H9 (cell line): ENCODE measurements around the gene ALDH1L1. TPM values are rescaled to one million over a fixed set of nuclear protein-coding genes. Genes with fewer than 3 reads are reported as not detected.

Experiments used
- DNase-seq: peaks from one replicate; pipeline ENCODE4 v3.0.0-alpha.2; 2017
- H2AFZ ChIP-seq: one replicate; pipeline ENCODE4 v1.6.1; 2013; ENCODE audit warnings: mild to moderate bottlenecking, low read length, control low read depth, moderate library complexity
- H2AK5ac ChIP-seq: 2 replicates; pipeline ENCODE4 v1.6.1; 2013; ENCODE audit warnings: low read length, control low read depth, mixed read lengths; ENCODE audit not compliant: insufficient read length
- H2BK120ac ChIP-seq: one replicate; pipeline ENCODE4 v1.6.1; 2013; ENCODE audit warnings: low read depth, mild to moderate bottlenecking, low read length, control low read depth, inconsistent platforms; ENCODE audit not compliant: poor library complexity, severe bottlenecking
- H2BK12ac ChIP-seq: 2 replicates; pipeline ENCODE4 v1.6.1; 2013; ENCODE audit warnings: low read length, control low read depth, mixed read lengths, low read depth; ENCODE audit not compliant: insufficient read length
- H2BK15ac ChIP-seq: 2 replicates; pipeline ENCODE4 v1.6.1; 2013; ENCODE audit warnings: low read depth, low read length, control low read depth
- H2BK20ac ChIP-seq: one replicate; pipeline ENCODE4 v1.6.1; 2013; ENCODE audit warnings: low read depth, mild to moderate bottlenecking, low read length, control low read depth, inconsistent platforms; ENCODE audit not compliant: poor library complexity, severe bottlenecking
- H2BK5ac ChIP-seq: 2 replicates; pipeline ENCODE4 v1.6.1; 2013; ENCODE audit warnings: low read length, control low read depth, mixed read lengths; ENCODE audit not compliant: insufficient read length
- H3K14ac ChIP-seq: 2 replicates; pipeline ENCODE4 v1.6.1; 2013; ENCODE audit warnings: low read length, control low read depth; ENCODE audit not compliant: insufficient read depth
- H3K18ac ChIP-seq: 2 replicates; pipeline ENCODE4 v1.6.1; 2013; ENCODE audit warnings: low read depth, mild to moderate bottlenecking, mixed read lengths, low read length, control low read depth; ENCODE audit not compliant: insufficient read length
- H3K23ac ChIP-seq: 2 replicates; pipeline ENCODE4 v1.6.1; 2013; ENCODE audit warnings: low read length, control low read depth, mixed read lengths, low read depth; ENCODE audit not compliant: insufficient read length
- H3K23me2 ChIP-seq: 2 replicates; pipeline ENCODE4 v1.6.1; 2013; ENCODE audit warnings: low read depth, mild to moderate bottlenecking, mixed read lengths, low read length, control low read depth; ENCODE audit not compliant: insufficient read length, poor library complexity, severe bottlenecking
- H3K27ac ChIP-seq: 2 replicates; pipeline ENCODE4 v1.5.1; 2013; ENCODE audit warnings: low read length, control low read depth, mixed read lengths, low read depth; ENCODE audit not compliant: insufficient read length
- H3K27me3 ChIP-seq: 2 replicates; pipeline ENCODE4 v1.6.1; 2013; ENCODE audit warnings: low read length, control low read depth, inconsistent platforms; ENCODE audit not compliant: insufficient read depth
- H3K4ac ChIP-seq: 2 replicates; pipeline ENCODE4 v1.6.1; 2013; ENCODE audit warnings: low read depth, mild to moderate bottlenecking, control low read depth, inconsistent platforms, low read length, moderate library complexity
- H3K4me1 ChIP-seq: 2 replicates; pipeline ENCODE4 v1.6.1; 2013; ENCODE audit warnings: low read length, control low read depth, inconsistent platforms; ENCODE audit not compliant: insufficient read depth
- H3K4me2 ChIP-seq: 2 replicates; pipeline ENCODE4 v1.6.1; 2013; ENCODE audit warnings: low read length, control low read depth, mixed read lengths; ENCODE audit not compliant: insufficient read length, insufficient read depth
- H3K56ac ChIP-seq: 2 replicates; pipeline ENCODE4 v1.6.1; 2013; ENCODE audit warnings: low read depth, mild to moderate bottlenecking, mixed read lengths, low read length, control low read depth; ENCODE audit not compliant: insufficient read length
- H3K79me1 ChIP-seq: 2 replicates; pipeline ENCODE4 v1.6.1; 2013; ENCODE audit warnings: low read depth, mild to moderate bottlenecking, moderate library complexity, low read length, control low read depth, inconsistent platforms; ENCODE audit not compliant: insufficient read depth, poor library complexity, severe bottlenecking
- H3K79me2 ChIP-seq: 2 replicates; pipeline ENCODE4 v1.6.1; 2013; ENCODE audit warnings: low read length, control low read depth, inconsistent platforms; ENCODE audit not compliant: insufficient read depth
- H3K9ac ChIP-seq: 2 replicates; pipeline ENCODE4 v1.6.1; 2013; ENCODE audit warnings: low read length, control low read depth, mixed read lengths; ENCODE audit not compliant: insufficient read length; ENCODE audit errors: extremely low read depth
- H3K9me3 ChIP-seq: one replicate; pipeline ENCODE4 v1.6.1; 2013; ENCODE audit warnings: low read depth, low read length, inconsistent platforms; ENCODE audit not compliant: control insufficient read depth
- H3T11ph ChIP-seq: one replicate; pipeline ENCODE4 v1.6.1; 2013; ENCODE audit warnings: mild to moderate bottlenecking, low read length, control low read depth, inconsistent platforms
- H4K20me1 ChIP-seq: one replicate; pipeline ENCODE4 v1.6.1; 2013; ENCODE audit not compliant: control insufficient read depth, insufficient read length, insufficient read depth
- H4K5ac ChIP-seq: 2 replicates; pipeline ENCODE4 v1.6.1; 2013; ENCODE audit warnings: low read depth, mild to moderate bottlenecking, mixed read lengths, low read length, control low read depth; ENCODE audit not compliant: insufficient read length
- H4K8ac ChIP-seq: replicated peaks from 2 replicates; pipeline ENCODE4 v1.6.1; 2013; ENCODE audit warnings: low read length, control low read depth, mixed read lengths, low read depth; ENCODE audit not compliant: insufficient read length
- H4K91ac ChIP-seq: 2 replicates; pipeline ENCODE4 v1.6.1; 2013; ENCODE audit warnings: low read depth, mild to moderate bottlenecking, moderate library complexity, mixed read lengths, low read length, control low read depth; ENCODE audit not compliant: insufficient read length
- H3K27ac Mint-ChIP-seq, 3 experiments: 2 replicates in 2 of 3; 3 replicates in 1 of 3; pipeline ENCODE4 v1.8.0; 2020 to 2021; ENCODE audit warnings: mixed read lengths in 3 of 3, mild to moderate bottlenecking in 1 of 3, moderate library complexity in 1 of 3
- H3K27me3 Mint-ChIP-seq: 2 replicates; pipeline ENCODE4 v1.8.0; 2021; ENCODE audit warnings: low read depth, mild to moderate bottlenecking, moderate library complexity, mixed read lengths
- H3K36me3 Mint-ChIP-seq, 3 experiments: 2 replicates in 2 of 3; 3 replicates in 1 of 3; pipeline ENCODE4 v1.8.0; 2020 to 2021; ENCODE audit warnings: low read depth in 3 of 3, mixed read lengths in 3 of 3; ENCODE audit not compliant: insufficient read depth in 1 of 3
- H3K4me1 Mint-ChIP-seq, 2 experiments: 2 replicates each; pipeline ENCODE4 v1.8.0; 2020; ENCODE audit warnings: mixed read lengths in 2 of 2
- H3K4me3 Mint-ChIP-seq, 2 experiments: 2 replicates in 1 of 2; 3 replicates in 1 of 2; pipeline ENCODE4 v1.8.0; 2020 to 2021; ENCODE audit warnings: mild to moderate bottlenecking in 2 of 2, mixed read lengths in 2 of 2, moderate library complexity in 1 of 2
- H3K9me3 Mint-ChIP-seq, 2 experiments: 2 replicates in 1 of 2; 3 replicates in 1 of 2; pipeline ENCODE4 v1.8.0; 2020; ENCODE audit warnings: mild to moderate bottlenecking in 2 of 2, mixed read lengths in 2 of 2, moderate library complexity in 1 of 2
- WGBS: extraction: QIAGEN DNeasy Blood & Tissue Kit; methylation state at CpG from one replicate; pipeline ENCODE4 v1.1.7; 2013; ENCODE audit warnings: missing lambda C conversion rate, low lambda C conversion rate, mixed read lengths; ENCODE audit not compliant: insufficient read length; ENCODE audit errors: extremely low coverage; 5-methylcytosine and 5-hydroxymethylcytosine counted together
- total RNA-seq: library from RNA; stranded (reverse); gene quantifications from 2 replicates; pipeline ENCODE4 v1.2.1, GENCODE V29; 2021
- TF ChIP-seq, protein P1 (sequence below): fragments of 200-600 bp; sonication (generic); conservative IDR thresholded peaks from 3 replicates; pipeline ENCODE4 v1.8.0; 2021; ENCODE audit warnings: antibody characterized with exemption, mild to moderate bottlenecking

ALDH1L1 gene
- total RNA-seq, 1 experiment from 2014 or later = 0.90 TPM

DNA sequence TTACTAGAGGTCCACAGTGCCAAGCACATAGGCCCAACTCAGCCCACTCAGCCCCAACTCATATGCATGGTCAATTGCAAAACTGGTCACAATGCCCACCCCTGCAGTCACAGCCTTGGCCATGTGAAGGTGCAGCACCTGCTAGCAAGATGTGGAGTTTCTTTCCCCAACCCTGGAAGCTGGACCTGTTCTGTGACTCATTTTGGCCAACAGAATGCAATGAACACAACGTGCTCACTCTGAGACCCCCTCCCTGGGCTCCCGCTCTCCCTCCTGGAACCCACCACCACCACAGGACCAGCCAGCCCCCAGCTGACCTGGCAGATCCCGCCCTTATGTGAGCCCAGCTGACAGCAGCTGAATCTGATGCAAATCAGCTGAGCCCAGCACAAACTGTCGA is 34.4 kb downstream of the ALDH1L1 start:
- Histone ChIP-seq H3K4me2 (no peak overlapping the region), H4K91ac (no peak overlapping the region), H3T11ph (no peak overlapping the region), H3K56ac (no peak overlapping the region), H2BK20ac (no peak overlapping the region), H2AFZ (no peak overlapping the region), H3K4ac (no peak overlapping the region), H3K79me1 (no peaks in the 10 kb centered on the region), H3K23ac (no peak overlapping the region), H3K14ac (no peak overlapping the region), H3K9me3 (no peaks in the 10 kb centered on the region), H2BK5ac (no peak overlapping the region), H3K27me3 (no peaks in the 10 kb centered on the region), H3K4me1 (no peaks in the 10 kb centered on the region), H3K18ac (no peak overlapping the region), H4K8ac (no peak overlapping the region), H3K23me2 (no peaks in the 10 kb centered on the region), H3K27ac (no peak overlapping the region), H2BK12ac (no peak overlapping the region), H3K79me2 (no peaks in the 10 kb centered on the region), H3K9ac (no peak overlapping the region), H2BK120ac (no peak overlapping the region), H2AK5ac (no peak overlapping the region), H4K5ac (no peak overlapping the region), H2BK15ac (no peak overlapping the region), H4K20me1 (no peaks in the 10 kb centered on the region)
- no peaks in the 10 kb centered on the region for H3K9me3 Mint-ChIP-seq
- WGBS = no CpG with 5 or more reads among the region's 4 CpGs
- no peak overlapping the region for H3K27ac Mint-ChIP-seq
- H3K4me1 Mint-ChIP-seq = 0 out of 4 replicates have a peak, but pooled peaks cover 0 to 5% of the 10 kb centered on the region in 2 experiments
- DNase-seq = peak; percentile 15
- no peak overlapping the region for H3K4me3 Mint-ChIP-seq
- TF ChIP-seq, protein P1, sequence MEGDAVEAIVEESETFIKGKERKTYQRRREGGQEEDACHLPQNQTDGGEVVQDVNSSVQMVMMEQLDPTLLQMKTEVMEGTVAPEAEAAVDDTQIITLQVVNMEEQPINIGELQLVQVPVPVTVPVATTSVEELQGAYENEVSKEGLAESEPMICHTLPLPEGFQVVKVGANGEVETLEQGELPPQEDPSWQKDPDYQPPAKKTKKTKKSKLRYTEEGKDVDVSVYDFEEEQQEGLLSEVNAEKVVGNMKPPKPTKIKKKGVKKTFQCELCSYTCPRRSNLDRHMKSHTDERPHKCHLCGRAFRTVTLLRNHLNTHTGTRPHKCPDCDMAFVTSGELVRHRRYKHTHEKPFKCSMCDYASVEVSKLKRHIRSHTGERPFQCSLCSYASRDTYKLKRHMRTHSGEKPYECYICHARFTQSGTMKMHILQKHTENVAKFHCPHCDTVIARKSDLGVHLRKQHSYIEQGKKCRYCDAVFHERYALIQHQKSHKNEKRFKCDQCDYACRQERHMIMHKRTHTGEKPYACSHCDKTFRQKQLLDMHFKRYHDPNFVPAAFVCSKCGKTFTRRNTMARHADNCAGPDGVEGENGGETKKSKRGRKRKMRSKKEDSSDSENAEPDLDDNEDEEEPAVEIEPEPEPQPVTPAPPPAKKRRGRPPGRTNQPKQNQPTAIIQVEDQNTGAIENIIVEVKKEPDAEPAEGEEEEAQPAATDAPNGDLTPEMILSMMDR = no peak
- no peaks in the 10 kb centered on the region for H3K36me3 Mint-ChIP-seq
- H3K27me3 Mint-ChIP-seq = no peaks in the 10 kb centered on the region; the same call in none of the 2 replicates
